ENCODE data around the gene PTPRE. TPM values are rescaled to one million over a fixed set of nuclear protein-coding genes. Genes with fewer than 3 reads are reported as not detected.

PTPRE gene
- total RNA-seq, 4 donors from 2014 or later = 28.1 to 89.7 (median 54.2) TPM

- no peak for TF ChIP-seq CTCF (IDR thresholded peaks at IDR 0.05)
- DNase-seq (ENCODE audit: low spot score) = no peak
- no peak for ATAC-seq (ENCODE audit: low FRiP score)
Observed at GRCh38 chr10:127951861-127952574, 45.1 kb downstream of the PTPRE start.

GRCh38 chr10:127952575-127952869 lies 45.6 kb downstream of the PTPRE start:
- no peak for ATAC-seq (ENCODE audit: low FRiP score)
- DNase-seq (ENCODE audit: low spot score) = no peak
- no peak for TF ChIP-seq CTCF (IDR thresholded peaks at IDR 0.05)

GRCh38 chr10:127952918-127953317 lies 46.0 kb downstream of the PTPRE start:
- no peak for ATAC-seq (ENCODE audit: low FRiP score)
- no peak for TF ChIP-seq CTCF (IDR thresholded peaks at IDR 0.05)
- DNase-seq (ENCODE audit: low spot score) = no peak

GRCh38 chr10:127953876-127954275 lies 47.0 kb downstream of the PTPRE start:
- no peak for DNase-seq (ENCODE audit: low spot score)
- ATAC-seq (ENCODE audit: low FRiP score) = no peak
- no peak for TF ChIP-seq CTCF (IDR thresholded peaks at IDR 0.05)

- ATAC-seq (ENCODE audit: low FRiP score) = no peak
- no peak for TF ChIP-seq CTCF (IDR thresholded peaks at IDR 0.05)
- no peak for DNase-seq (ENCODE audit: low spot score)
Observed at GRCh38 chr10:127959428-127959827, 52.5 kb downstream of the PTPRE start.

- ATAC-seq (ENCODE audit: low FRiP score) = no peak
- TF ChIP-seq CTCF (IDR thresholded peaks at IDR 0.05) = no peak
- DNase-seq (ENCODE audit: low spot score) = no peak
Observed at GRCh38 chr10:127961071-127961470, 54.2 kb downstream of the PTPRE start.

- no peak for ATAC-seq (ENCODE audit: low FRiP score)
- no peak for TF ChIP-seq CTCF (IDR thresholded peaks at IDR 0.05)
- no peak for DNase-seq (ENCODE audit: low spot score)
Observed at GRCh38 chr10:127962205-127962604, 55.3 kb downstream of the PTPRE start.

Data from omental fat pad (tissue), 4 donors.